Esophagus squamous epithelium (tissue), 5 donors: ENCODE data around the gene NDST1. TPM values are rescaled to one million over a fixed set of nuclear protein-coding genes. Genes with fewer than 3 reads are reported as not detected.

Experiments
- DNase-seq: peaks from one replicate; lab custom pipeline; 2025; lab: John Stamatoyannopoulos, UW
- H3K27ac ChIP-seq, 4 donors: fragments of 200-600 bp; sonication (generic); one replicate each; pipeline ENCODE4 v1.5.1; 2016 to 2019; ENCODE audit warnings: mild to moderate bottlenecking in 1 of 4
- H3K27me3 ChIP-seq, 4 donors: fragments of 200-600 bp; sonication (generic); 1 replicate in 3 of 4; 2 replicates in 1 of 4; pipeline versions ENCODE4 v1.5.1 to v1.6.0; 2017 to 2021; ENCODE audit warnings: antibody characterized with exemption in 1 of 4
- H3K36me3 ChIP-seq, 3 donors: fragments of 200-600 bp; sonication (generic); one replicate each; pipeline ENCODE4 v1.5.1; 2016 to 2019
- H3K4me1 ChIP-seq, 3 donors: fragments of 200-600 bp; sonication (generic); one replicate each; pipeline ENCODE4 v1.5.1; 2017 to 2019
- H3K4me3 ChIP-seq, 4 donors: fragments of 200-600 bp; sonication (generic); 1 replicate in 3 of 4; 2 replicates in 1 of 4; pipeline ENCODE4 v1.5.1; 2016 to 2019; ENCODE audit warnings: mild to moderate bottlenecking in 2 of 4, moderate library complexity in 1 of 4
- H3K9me3 ChIP-seq, 3 donors: fragments of 200-600 bp; sonication (generic); one replicate each; pipeline ENCODE4 v1.5.1; 2016 to 2019
- CTCF ChIP-seq, 6 experiments: fragments of 450-650 bp in 4 of 6; fragments of 200-600 bp in 2 of 6; sonication (generic) in 2 of 6; IDR thresholded peaks; one replicate each; pipeline ENCODE4 v1.5.1; 2016 to 2019; ENCODE audit warnings: antibody characterized with exemption in 6 of 6, mild to moderate bottlenecking in 4 of 6, moderate library complexity in 4 of 6
- POLR2A ChIP-seq, 4 donors: fragments of 450-650 bp; IDR thresholded peaks; one replicate each; pipeline ENCODE4 v1.6.1; 2017; ENCODE audit warnings: antibody characterized with exemption in 4 of 4, mild to moderate bottlenecking in 4 of 4, moderate library complexity in 3 of 4
- WGBS, 2 donors: methylation state at CpG; one replicate each; pipeline ENCODE4 v1.1.5; 2018; 5-methylcytosine and 5-hydroxymethylcytosine counted together
- intact Hi-C: fragments of 100-400 bp; cut with DNase I; formaldehyde crosslinking; loops from one replicate; pipeline ENCODE4 v1.15.0; 2022
- total RNA-seq, 4 donors: library from RNA; depleted of rRNA; stranded (reverse); fragments of >200 nt; gene quantifications; one replicate each; pipeline ENCODE4 v1.1.0, GENCODE V29; 2016
- donor health status: DM: yes; HTN: yes; CAD: no.

NDST1 gene
- total RNA-seq, 4 donors from 2014 or later, result 76.5 to 205 (median 118) TPM

DNA sequence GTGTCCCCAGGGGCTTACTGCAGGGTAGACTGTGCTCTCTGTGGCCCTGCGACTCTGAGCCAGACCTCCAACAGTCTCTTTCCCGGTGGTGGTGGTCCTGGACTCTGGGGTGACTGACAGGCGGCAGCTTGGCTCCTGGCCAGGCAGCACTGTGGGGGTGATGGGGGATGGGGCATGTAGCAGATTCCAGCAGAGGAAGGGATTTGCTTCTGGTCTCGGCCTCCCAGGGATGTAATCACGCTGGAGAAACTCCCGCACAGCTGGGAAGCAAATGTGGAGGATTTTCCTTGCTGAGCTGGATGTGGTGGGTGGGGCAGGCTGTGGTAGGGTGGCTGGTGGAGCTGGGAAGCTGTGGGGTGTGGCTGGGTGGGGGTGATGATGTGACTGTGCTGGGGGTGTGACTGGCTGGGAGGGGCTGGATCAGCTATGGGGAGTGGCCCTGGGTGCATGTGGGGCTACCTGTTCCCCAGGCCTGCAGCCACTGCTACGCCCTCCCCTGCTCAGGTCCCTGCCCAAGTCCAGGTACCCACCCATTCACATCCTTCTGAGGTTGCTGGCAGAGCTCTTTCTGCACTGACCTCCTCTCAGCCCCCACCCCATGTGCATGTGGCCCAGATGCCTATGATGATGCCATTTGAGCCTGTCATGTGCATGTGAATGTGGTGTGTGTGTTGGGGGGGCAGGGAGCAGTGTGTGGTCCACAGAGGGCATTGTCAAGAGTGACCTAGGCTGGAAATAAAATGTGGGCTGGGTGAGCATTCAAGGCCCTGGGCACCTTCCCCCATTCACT lies 3.8 kb downstream of the NDST1 start:
- H3K27me3 ChIP-seq, result no peaks in the 10 kb centered on the region
- WGBS, 2 donors, result 41 to 59% methylated on average over 2 to 6 of the region's 7 CpGs
- H3K36me3 ChIP-seq, result peaks cover 0 to 1% (median 0%) of the 10 kb centered on the region in 3 donors
- DNase-seq, result no peak
- H3K4me3 ChIP-seq, result no peak overlapping the region
- no peaks in the 10 kb centered on the region for H3K9me3 ChIP-seq
- H3K27ac ChIP-seq, result peak overlapping the region; percentile 87 to 98 (median 92)
- peaks cover 52 to 99% (median 97%) of the 10 kb centered on the region in 3 donors for H3K4me1 ChIP-seq
- intact Hi-C loops, result no loop called here
- no peak for TF ChIP-seq POLR2A (IDR thresholded peaks at IDR 0.05)
- TF ChIP-seq CTCF (IDR thresholded peaks at IDR 0.05), result no peak

DNA sequence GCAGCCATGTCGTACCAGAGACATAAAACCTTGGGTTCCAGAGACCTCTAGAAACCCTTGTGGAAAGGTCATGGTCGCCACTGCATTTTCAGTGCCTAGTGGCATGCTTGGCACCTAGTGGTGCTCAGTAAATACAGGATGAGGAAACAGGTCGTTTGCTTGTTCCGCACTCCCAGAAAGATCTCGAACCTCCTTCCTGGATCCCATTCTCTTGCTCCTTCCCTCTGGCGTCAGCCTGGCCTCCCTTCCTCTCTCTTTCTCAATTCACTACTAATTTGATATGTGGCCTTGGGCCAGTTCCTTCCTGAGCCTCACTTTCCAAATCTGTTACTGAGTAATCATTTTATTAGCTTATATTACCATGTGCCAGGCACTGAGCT lies 4.4 kb downstream of the NDST1 start:
- no peaks in the 10 kb centered on the region for H3K27me3 ChIP-seq
- intact Hi-C loops, result no loop called here
- DNase-seq, result no peak
- WGBS, 2 donors, result 34 to 55% methylated on average over 6 of the region's 6 CpGs
- peak overlapping the region; percentile 87 to 98 (median 92) for H3K27ac ChIP-seq
- no peak overlapping the region for H3K4me3 ChIP-seq
- no peaks in the 10 kb centered on the region for H3K9me3 ChIP-seq
- H3K4me1 ChIP-seq, result peaks cover 53 to 99% (median 96%) of the 10 kb centered on the region in 3 donors
- H3K36me3 ChIP-seq, result no peaks in the 10 kb centered on the region
- TF ChIP-seq CTCF (IDR thresholded peaks at IDR 0.05) (peak in 1 of 6 experiments; percentile 23), POLR2A (IDR thresholded peaks at IDR 0.05) (no peak)

GRCh38 chr5:150513375-150514309 lies 5.7 kb downstream of the NDST1 start:
- intact Hi-C loops, result no loop called here
- Histone ChIP-seq H3K4me3 (no peak overlapping the region), H3K27me3 (no peaks in the 10 kb centered on the region), H3K4me1 (peaks cover 55 to 99% (median 96%) of the 10 kb centered on the region in 3 donors), H3K27ac (peak overlapping the region; percentile 87 to 98 (median 92)), H3K36me3 (peaks cover 0 to under 1% (median 0%) of the 10 kb centered on the region in 3 donors), H3K9me3 (no peaks in the 10 kb centered on the region)
- DNase-seq, result no peak
- 86 to 87% methylated on average over 15 of the region's 15 CpGs for WGBS, 2 donors
- no peak for TF ChIP-seq POLR2A (IDR thresholded peaks at IDR 0.05)
- peak in 2 of 6 experiments; percentile 9 to 37 for TF ChIP-seq CTCF (IDR thresholded peaks at IDR 0.05)

DNA sequence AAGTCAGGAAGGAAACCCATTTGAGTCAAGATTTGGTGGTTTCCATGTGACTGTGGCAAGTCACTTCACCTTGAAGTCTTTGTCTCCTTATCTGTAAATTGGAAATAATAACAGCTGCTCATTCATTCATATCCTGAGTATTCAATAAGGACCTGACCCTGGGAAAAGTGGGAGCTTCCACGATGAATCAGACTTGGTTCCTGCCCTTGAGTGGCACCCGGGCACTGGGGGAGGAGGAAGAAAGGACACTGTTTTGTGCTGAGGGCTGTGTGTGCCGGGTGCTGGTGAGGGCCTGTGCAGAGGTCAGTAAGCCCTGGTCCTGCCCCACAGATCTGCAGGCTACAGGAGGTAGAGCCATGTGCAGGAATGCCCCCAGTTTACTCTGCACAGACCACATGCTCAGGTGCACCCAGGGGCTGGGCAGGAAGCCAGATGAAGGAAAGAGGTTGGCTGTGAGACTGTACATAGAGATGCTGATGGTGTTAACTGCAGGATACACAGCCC lies 6.8 kb downstream of the NDST1 start:
- DNase-seq, result no peak
- no peaks in the 10 kb centered on the region for H3K27me3 ChIP-seq
- 28% methylated on average over 2 of the region's 3 CpGs for WGBS, 2 donors
- H3K36me3 ChIP-seq, result peaks cover 0 to 11% (median 0%) of the 10 kb centered on the region in 3 donors
- no peak for TF ChIP-seq POLR2A (IDR thresholded peaks at IDR 0.05)
- no peak for TF ChIP-seq CTCF (IDR thresholded peaks at IDR 0.05)
- H3K9me3 ChIP-seq, result no peaks in the 10 kb centered on the region
- H3K4me1 ChIP-seq, result peaks cover 48 to 99% (median 95%) of the 10 kb centered on the region in 3 donors
- no peak overlapping the region for H3K4me3 ChIP-seq
- intact Hi-C loops, result no loop called here
- H3K27ac ChIP-seq, result peak overlapping the region; percentile 17 to 98 (median 87)
